Calu3 (cell line): Measurements from ENCODE around the gene SNTB2. TPM values are rescaled to one million over a fixed set of nuclear protein-coding genes. Genes with fewer than 3 reads are reported as not detected.
A peak's percentile ranks its signal among the peaks of the same experiment; 100 is the strongest.

Experiments
- BruUV-seq: library from RNA; stranded (reverse); fragments of 400-500 nt; replicated peaks from 2 replicates; lab custom pipeline; 2021; lab: Mats Ljungman, UMichigan
- CTCF ChIA-PET: fragments of 300-600 bp; sonication (Branson Sonifier 250); formaldehyde crosslinking; loops from one replicate; lab custom pipeline; 2022; ENCODE audit warnings: antibody characterized with exemption; lab: Charles Lee
- DNase-seq: peaks from one replicate; pipeline ENCODE4 v3.0.0; 2022
- H3K27ac Mint-ChIP-seq: one replicate; pipeline ENCODE4 v1.8.0; 2022; ENCODE audit warnings: mixed read lengths; ENCODE audit not compliant: unreplicated experiment
- H3K27me3 Mint-ChIP-seq: one replicate; pipeline ENCODE4 v1.8.0; 2022; ENCODE audit warnings: mixed read lengths; ENCODE audit not compliant: unreplicated experiment
- H3K36me3 Mint-ChIP-seq: one replicate; pipeline ENCODE4 v1.8.0; 2022; ENCODE audit warnings: mild to moderate bottlenecking, moderate library complexity, mixed read lengths; ENCODE audit not compliant: insufficient read depth, unreplicated experiment
- H3K4me1 Mint-ChIP-seq: one replicate; pipeline ENCODE4 v1.8.0; 2022; ENCODE audit warnings: mild to moderate bottlenecking, low read depth, mixed read lengths; ENCODE audit not compliant: unreplicated experiment
- H3K4me3 Mint-ChIP-seq: one replicate; pipeline ENCODE4 v1.8.0; 2022; ENCODE audit warnings: mild to moderate bottlenecking, low read depth, moderate library complexity, mixed read lengths; ENCODE audit not compliant: unreplicated experiment
- H3K9me3 Mint-ChIP-seq: one replicate; pipeline ENCODE4 v1.8.0; 2022; ENCODE audit warnings: low read depth, mixed read lengths; ENCODE audit not compliant: unreplicated experiment
- CTCF ChIP-seq: fragments of 200-600 bp; IDR thresholded peaks from one replicate; pipeline ENCODE4 v1.8.0; 2022; ENCODE audit warnings: antibody characterized with exemption; ENCODE audit not compliant: unreplicated experiment
- intact Hi-C: fragments of 100-400 bp; cut with micrococcal nuclease; formaldehyde crosslinking; loops from one replicate; pipeline ENCODE4 v1.10.0; 2022; ENCODE audit not compliant: unreplicated experiment
- total RNA-seq: library from RNA; stranded (reverse); gene quantifications from 2 replicates; pipeline ENCODE4 v1.2.3, GENCODE V29; 2022

The SNTB2 gene
- total RNA-seq, 1 experiment from 2014 or later: 29.3 TPM

DNA sequence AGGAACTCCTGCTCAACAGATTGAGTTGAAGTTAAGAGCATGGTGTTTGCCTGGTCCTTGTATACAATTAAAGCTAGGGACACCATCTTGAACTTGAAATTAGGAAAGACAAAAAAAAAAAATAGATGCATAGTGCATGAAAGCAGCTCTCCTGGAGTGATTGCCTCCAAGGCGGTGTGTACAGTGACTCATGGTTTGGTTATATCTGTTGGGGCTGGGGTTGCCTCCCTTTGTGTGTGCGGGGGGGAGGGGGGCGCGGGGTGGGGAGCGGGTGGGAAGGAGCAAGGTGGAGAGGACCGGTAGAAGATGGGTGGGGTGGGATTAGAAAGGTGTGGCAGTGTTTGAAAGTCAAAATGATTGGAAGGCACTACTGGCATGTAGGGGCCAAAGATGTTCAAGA, 161.3 kb downstream of the SNTB2 start:
- no peak for TF ChIP-seq CTCF

DNA sequence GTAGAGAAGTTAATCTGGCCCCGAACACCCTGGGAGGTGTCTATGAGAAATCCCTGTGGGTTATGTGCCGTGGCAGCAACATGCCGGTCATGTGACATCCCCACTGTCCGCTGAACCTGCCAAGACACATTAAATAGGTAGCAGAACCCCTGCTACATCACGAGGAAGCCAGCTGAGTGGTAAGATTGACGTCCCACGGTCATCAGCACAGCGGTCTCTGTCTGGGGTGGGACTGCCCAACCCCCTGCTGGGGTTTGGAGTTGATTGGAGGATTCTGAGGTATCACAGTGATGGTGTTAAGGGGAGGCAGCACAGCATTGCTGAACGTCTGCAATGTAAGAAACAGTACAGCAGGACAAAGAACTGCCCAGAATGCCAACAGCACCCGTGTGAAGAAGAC, 162.6 kb downstream of the SNTB2 start:
- no peak for TF ChIP-seq CTCF
- Mint-ChIP-seq H3K4me3 (no peak overlapping the region), H3K27ac (no peak overlapping the region), H3K36me3 (peaks cover 32% of the 10 kb centered on the region), H3K27me3 (no peaks in the 10 kb centered on the region), H3K4me1 (peaks cover 19% of the 10 kb centered on the region), H3K9me3 (no peaks in the 10 kb centered on the region)
- intact Hi-C loops: no loop called here
- DNase-seq: no peak
- CTCF ChIA-PET: no interaction called here
- no TSS peak for BruUV-seq

More for the DNA sequence above, 161.3 kb downstream of the SNTB2 start:
- H3K27me3 Mint-ChIP-seq: no peaks in the 10 kb centered on the region
- BruUV-seq: no TSS peak
- H3K36me3 Mint-ChIP-seq: peaks cover 43% of the 10 kb centered on the region
- H3K4me3 Mint-ChIP-seq: no peak overlapping the region
- no peak overlapping the region for H3K27ac Mint-ChIP-seq
- H3K4me1 Mint-ChIP-seq: peaks cover 19% of the 10 kb centered on the region
- intact Hi-C loops: no loop called here
- DNase-seq: no peak
- CTCF ChIA-PET: no interaction called here
- H3K9me3 Mint-ChIP-seq: no peaks in the 10 kb centered on the region

DNA sequence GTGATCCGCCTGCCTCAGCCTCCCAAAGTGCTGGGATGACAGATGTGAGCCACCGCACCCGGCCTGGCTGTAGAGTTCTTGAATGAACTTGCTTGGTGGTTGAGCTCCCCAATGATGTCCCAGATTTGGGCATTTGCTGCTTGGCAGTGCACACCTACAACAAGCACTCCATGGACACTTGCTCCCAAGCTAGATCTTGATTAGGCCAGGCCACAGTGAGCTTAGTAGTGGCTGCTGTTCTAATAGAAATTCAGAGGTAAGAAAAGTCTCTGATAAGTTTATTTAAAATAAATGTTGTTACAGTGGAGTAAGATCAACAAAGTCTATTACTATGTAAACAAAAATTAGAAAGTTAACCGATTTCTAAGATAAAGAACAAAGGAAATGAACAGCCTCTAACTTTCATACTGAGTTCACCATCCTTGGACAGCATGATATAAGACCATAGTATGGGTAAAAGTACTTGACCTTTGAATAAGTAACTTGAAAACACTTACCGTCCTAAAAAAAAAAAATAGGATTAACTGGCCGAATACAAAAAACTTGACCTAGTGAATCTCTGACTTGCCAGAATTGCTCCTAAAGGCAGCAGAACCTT, 163.7 kb downstream of the SNTB2 start:
- DNase-seq: no peak
- TF ChIP-seq CTCF: no peak
- peaks cover 19% of the 10 kb centered on the region for H3K4me1 Mint-ChIP-seq
- no peak overlapping the region for H3K27ac Mint-ChIP-seq
- no peaks in the 10 kb centered on the region for H3K27me3 Mint-ChIP-seq
- H3K4me3 Mint-ChIP-seq: no peak overlapping the region
- H3K36me3 Mint-ChIP-seq: peaks cover 24% of the 10 kb centered on the region
- CTCF ChIA-PET: interaction anchor here (0.7 kb wide), 1 partner anchor 149 kb away, joined by 5 read pairs; no protein-coding TSS in a partner anchor
- H3K9me3 Mint-ChIP-seq: no peaks in the 10 kb centered on the region
- intact Hi-C loops: no loop called here
- BruUV-seq: no TSS peak

- Mint-ChIP-seq H3K4me1 (peaks cover 19% of the 10 kb centered on the region), H3K4me3 (no peak within 1 kb of the TSS), H3K9me3 (no peaks in the 10 kb centered on the region), H3K27me3 (no peaks in the 10 kb centered on the region), H3K27ac (no peak within 1 kb of the TSS), H3K36me3 (peaks cover 28% of the 10 kb centered on the region)
- intact Hi-C loops: no loop called here
- no peak for TF ChIP-seq CTCF
- DNase-seq: peak; percentile 21
- CTCF ChIA-PET: no interaction called here
- no TSS peak for BruUV-seq
These were observed 164.5 kb downstream of the SNTB2 start, which contains the start of gene TMED6 for GRCh38 chr16:69351309-69352027. Gene TMED6, minus strand, starts transcription at chr16:69351786. Its CDS starts 33 bp downstream, at chr16:69351753.

Other genes with a start within 250 kb of the SNTB2 start
- gene HAS3, start 81.5 kb upstream of the SNTB2 start, total RNA-seq: 29.8 and 33.2 TPM in 2 replicates
- gene CHTF8, start 54.6 kb upstream of the SNTB2 start, total RNA-seq: 131 and 146 TPM in 2 replicates
- gene UTP4, start 54.5 kb upstream of the SNTB2 start, total RNA-seq: 113 and 116 TPM in 2 replicates
- gene VPS4A, start 124.2 kb downstream of the SNTB2 start, total RNA-seq: 31.4 and 34.4 TPM in 2 replicates
- 25.5 and 29.4 TPM in 2 replicates for gene PDF, start 143.4 kb downstream of the SNTB2 start, total RNA-seq
- gene COG8, start 152.4 kb downstream of the SNTB2 start, total RNA-seq: 55.0 and 57.4 TPM in 2 replicates
- gene NIP7, start 152.6 kb downstream of the SNTB2 start, total RNA-seq: 55.8 and 59.8 TPM in 2 replicates
- gene TMED6, start 164.6 kb downstream of the SNTB2 start, total RNA-seq: 1.4 and 1.7 TPM in 2 replicates
- gene TERF2, start 198.8 kb downstream of the SNTB2 start, total RNA-seq: 38.2 and 39.4 TPM in 2 replicates
- gene CYB5B, start 237.5 kb downstream of the SNTB2 start, total RNA-seq: 177 and 179 TPM in 2 replicates